Astrocyte (in vitro differentiated cells and primary cell): Measurements from ENCODE around the gene FBXO48. TPM values are rescaled to one million over a fixed set of nuclear protein-coding genes. Genes with fewer than 3 reads are reported as not detected.

ENCODE experiments used
- DNase-seq: peaks from one replicate; pipeline ENCODE4 v3.0.0-alpha.2; 2010; ENCODE audit warnings: low read depth
- FAIRE-seq: peaks from 2 replicates; lab custom pipeline; 2011; peaks lifted over from hg19 to GRCh38; lab: Jason Lieb, UNC
- H2AFZ ChIP-seq: 2 replicates; pipeline ENCODE4 v1.6.0; 2012; ENCODE audit warnings: low read depth, low read length, inconsistent platforms
- H3K27ac ChIP-seq: 2 replicates; pipeline ENCODE4 v1.5.1; 2011; ENCODE audit warnings: low read depth, low read length, inconsistent platforms
- H3K27me3 ChIP-seq: 2 replicates; pipeline ENCODE4 v1.6.0; 2011; ENCODE audit warnings: low read length, inconsistent platforms; ENCODE audit not compliant: insufficient read depth
- H3K36me3 ChIP-seq: 2 replicates; pipeline ENCODE4 v1.5.1; 2011; ENCODE audit warnings: low read length, inconsistent platforms; ENCODE audit not compliant: insufficient read depth
- H3K4me1 ChIP-seq: 2 replicates; pipeline ENCODE4 v1.5.1; 2011; ENCODE audit warnings: low read length, inconsistent platforms; ENCODE audit not compliant: insufficient read depth
- H3K4me2 ChIP-seq: 2 replicates; pipeline ENCODE4 v1.6.0; 2012; ENCODE audit warnings: low read length, inconsistent platforms
- H3K4me3 ChIP-seq: 2 replicates; pipeline ENCODE4 v1.5.1; 2011; ENCODE audit warnings: low read depth, mild to moderate bottlenecking, low read length, inconsistent platforms; ENCODE audit not compliant: insufficient read depth
- H3K79me2 ChIP-seq: 2 replicates; pipeline ENCODE4 v1.6.0; 2012; ENCODE audit warnings: mild to moderate bottlenecking, low read length, inconsistent platforms; ENCODE audit not compliant: insufficient read depth
- H3K9ac ChIP-seq: 2 replicates; pipeline ENCODE4 v1.6.0; 2012; ENCODE audit warnings: mild to moderate bottlenecking, low read length, inconsistent platforms
- H3K9me3 ChIP-seq: 2 replicates; pipeline ENCODE4 v1.5.1; 2012; ENCODE audit warnings: low read depth, mild to moderate bottlenecking, low read length, inconsistent platforms; ENCODE audit not compliant: insufficient read depth
- H4K20me1 ChIP-seq: 2 replicates; pipeline ENCODE4 v1.6.0; 2012; ENCODE audit warnings: low read length, inconsistent platforms; ENCODE audit not compliant: insufficient read depth
- H3K27ac Mint-ChIP-seq: one replicate; pipeline ENCODE4 v1.8.0; 2021; ENCODE audit warnings: mild to moderate bottlenecking, mixed read lengths; ENCODE audit not compliant: unreplicated experiment
- H3K27me3 Mint-ChIP-seq: one replicate; pipeline ENCODE4 v1.8.0; 2021; ENCODE audit warnings: low read depth, mixed read lengths; ENCODE audit not compliant: unreplicated experiment
- H3K36me3 Mint-ChIP-seq: one replicate; pipeline ENCODE4 v1.8.0; 2021; ENCODE audit warnings: low read depth, mixed read lengths; ENCODE audit not compliant: unreplicated experiment
- H3K4me1 Mint-ChIP-seq: one replicate; pipeline ENCODE4 v1.8.0; 2021; ENCODE audit warnings: low read depth, mixed read lengths; ENCODE audit not compliant: unreplicated experiment
- H3K4me3 Mint-ChIP-seq: one replicate; pipeline ENCODE4 v1.8.0; 2021; ENCODE audit warnings: mild to moderate bottlenecking, moderate library complexity, mixed read lengths; ENCODE audit not compliant: unreplicated experiment
- H3K9me3 Mint-ChIP-seq: one replicate; pipeline ENCODE4 v1.8.0; 2021; ENCODE audit warnings: mild to moderate bottlenecking, mixed read lengths; ENCODE audit not compliant: unreplicated experiment
- CTCF ChIP-seq: IDR thresholded peaks from 2 replicates; pipeline ENCODE4 v1.5.1; 2011; ENCODE audit warnings: low read depth, mild to moderate bottlenecking, inconsistent platforms, low read length, moderate library complexity; ENCODE audit not compliant: insufficient read depth
- EZH2 ChIP-seq: IDR thresholded peaks from 2 replicates; pipeline ENCODE4 v1.6.1; 2012; ENCODE audit warnings: mild to moderate bottlenecking, low read length, inconsistent platforms; ENCODE audit not compliant: insufficient read depth
- total RNA-seq: library from RNA; stranded (reverse); gene quantifications from 2 replicates; pipeline ENCODE4 v1.2.1, GENCODE V29; 2021

Gene FBXO48
- total RNA-seq, 1 donor from 2014 or later: 0.54 TPM

GRCh38 chr2:68500649-68501048 lies 33.6 kb upstream of the FBXO48 start:
- Histone ChIP-seq H3K4me1 (no peaks in the 10 kb centered on the region), H3K27me3 (no peaks in the 10 kb centered on the region), H4K20me1 (no peaks in the 10 kb centered on the region), H3K36me3 (no peaks in the 10 kb centered on the region), H2AFZ (no peak overlapping the region), H3K9me3 (no peaks in the 10 kb centered on the region), H3K4me2 (no peak overlapping the region), H3K9ac (no peak overlapping the region), H3K4me3 (no peak overlapping the region), H3K27ac (no peak overlapping the region), H3K79me2 (no peaks in the 10 kb centered on the region)
- Mint-ChIP-seq H3K4me1 (no peaks in the 10 kb centered on the region), H3K9me3 (peaks cover 3% of the 10 kb centered on the region), H3K36me3 (peaks cover 4% of the 10 kb centered on the region), H3K27ac (no peak overlapping the region), H3K27me3 (no peaks in the 10 kb centered on the region), H3K4me3 (no peak overlapping the region)
- no peak for TF ChIP-seq EZH2
- TF ChIP-seq CTCF: no peak
- no peak for FAIRE-seq
- DNase-seq: no peak

GRCh38 chr2:68499133-68499532 lies 32.0 kb upstream of the FBXO48 start:
- peaks cover 8% of the 10 kb centered on the region for H3K9me3 Mint-ChIP-seq
- Histone ChIP-seq H3K79me2 (no peaks in the 10 kb centered on the region), H3K9ac (no peak overlapping the region), H3K36me3 (no peaks in the 10 kb centered on the region), H3K27me3 (no peaks in the 10 kb centered on the region), H4K20me1 (no peaks in the 10 kb centered on the region), H3K4me1 (no peaks in the 10 kb centered on the region), H3K4me3 (no peak overlapping the region), H2AFZ (no peak overlapping the region), H3K9me3 (no peaks in the 10 kb centered on the region), H3K4me2 (no peak overlapping the region), H3K27ac (no peak overlapping the region)
- FAIRE-seq: no peak
- no peak overlapping the region for H3K4me3 Mint-ChIP-seq
- no peak for TF ChIP-seq CTCF
- no peak for TF ChIP-seq EZH2
- no peak overlapping the region for H3K27ac Mint-ChIP-seq
- H3K36me3 Mint-ChIP-seq: peaks cover 13% of the 10 kb centered on the region
- DNase-seq: no peak
- no peaks in the 10 kb centered on the region for H3K27me3 Mint-ChIP-seq
- H3K4me1 Mint-ChIP-seq: no peaks in the 10 kb centered on the region

- no peak overlapping the region for H3K27ac Mint-ChIP-seq
- Histone ChIP-seq H3K27ac (no peak overlapping the region), H4K20me1 (no peaks in the 10 kb centered on the region), H3K4me1 (no peaks in the 10 kb centered on the region), H3K4me2 (no peak overlapping the region), H3K9me3 (no peaks in the 10 kb centered on the region), H3K79me2 (no peaks in the 10 kb centered on the region), H3K27me3 (no peaks in the 10 kb centered on the region), H2AFZ (no peak overlapping the region), H3K36me3 (no peaks in the 10 kb centered on the region), H3K9ac (no peak overlapping the region), H3K4me3 (no peak overlapping the region)
- H3K9me3 Mint-ChIP-seq: peaks cover 9% of the 10 kb centered on the region
- no peak overlapping the region for H3K4me3 Mint-ChIP-seq
- DNase-seq: no peak
- TF ChIP-seq EZH2: no peak
- no peak for TF ChIP-seq CTCF
- H3K27me3 Mint-ChIP-seq: no peaks in the 10 kb centered on the region
- peaks cover 10% of the 10 kb centered on the region for H3K36me3 Mint-ChIP-seq
- FAIRE-seq: no peak
- H3K4me1 Mint-ChIP-seq: no peaks in the 10 kb centered on the region
These were observed 24.5 kb upstream of the FBXO48 start for GRCh38 chr2:68491582-68491981.
